Tibial nerve (tissue), 4 donors: ENCODE measurements around the gene SLC48A1. TPM values are rescaled to one million over a fixed set of nuclear protein-coding genes. Genes with fewer than 3 reads are reported as not detected.

ENCODE experiments used
- DNase-seq, 2 donors: peaks; one replicate each; pipeline ENCODE4 v3.0.0-alpha.2; 2019; ENCODE audit warnings: low spot score in 2 of 2
- H3K27ac ChIP-seq, 4 donors: fragments of 200-600 bp; sonication (generic) in 3 of 4; one replicate each; pipeline ENCODE4 v1.5.1; 2017 to 2019; ENCODE audit warnings: mild to moderate bottlenecking in 1 of 4
- H3K27me3 ChIP-seq, 2 donors: fragments of 200-600 bp; sonication (generic) in 1 of 2; one replicate each; pipeline versions ENCODE4 v1.5.1 to v1.6.0; 2017 to 2019
- H3K36me3 ChIP-seq, 3 donors: fragments of 200-600 bp; sonication (generic); one replicate each; pipeline ENCODE4 v1.5.1; 2018 to 2019
- H3K4me1 ChIP-seq, 4 donors: fragments of 200-600 bp; sonication (generic) in 3 of 4; one replicate each; pipeline ENCODE4 v1.5.1; 2017 to 2019
- H3K4me3 ChIP-seq, 4 donors: fragments of 200-600 bp; sonication (generic) in 3 of 4; one replicate each; pipeline ENCODE4 v1.5.1; 2017 to 2019; ENCODE audit warnings: mild to moderate bottlenecking in 1 of 4, moderate library complexity in 1 of 4
- H3K9me3 ChIP-seq, 4 donors: fragments of 200-600 bp; sonication (generic) in 3 of 4; one replicate each; pipeline ENCODE4 v1.5.1; 2017 to 2019
- EP300 ChIP-seq, 2 donors: sonication (generic); formaldehyde crosslinking; IDR thresholded peaks; one replicate each; pipeline ENCODE4 v1.6.1; 2017; ENCODE audit warnings: antibody characterized with exemption in 2 of 2, mild to moderate bottlenecking in 1 of 2
- POLR2A ChIP-seq, 2 donors: fragments of 450-650 bp; IDR thresholded peaks; one replicate each; pipeline ENCODE4 v1.6.1; 2017; ENCODE audit warnings: antibody characterized with exemption in 2 of 2, mild to moderate bottlenecking in 2 of 2, moderate library complexity in 2 of 2
- WGBS, 2 donors: methylation state at CpG; one replicate each; pipeline ENCODE4 v1.1.5; 2018; 5-methylcytosine and 5-hydroxymethylcytosine counted together
- total RNA-seq, 4 donors: library from RNA; depleted of rRNA; stranded (reverse); fragments of >200 nt; gene quantifications; one replicate each; pipeline ENCODE4 v1.1.0, GENCODE V29; 2016
- TF ChIP-seq, protein P1 (sequence below), 5 experiments: fragments of 200-600 bp in 3 of 5; fragments of 450-650 bp in 2 of 5; sonication (generic) in 3 of 5; IDR thresholded peaks; one replicate each; pipeline ENCODE4 v1.5.1; 2016 to 2019; ENCODE audit warnings: antibody characterized with exemption in 5 of 5, mild to moderate bottlenecking in 3 of 5, moderate library complexity in 2 of 5

Gene SLC48A1
- total RNA-seq, 4 donors from 2014 or later = 24.6 to 37.9 (median 33.8) TPM

DNA sequence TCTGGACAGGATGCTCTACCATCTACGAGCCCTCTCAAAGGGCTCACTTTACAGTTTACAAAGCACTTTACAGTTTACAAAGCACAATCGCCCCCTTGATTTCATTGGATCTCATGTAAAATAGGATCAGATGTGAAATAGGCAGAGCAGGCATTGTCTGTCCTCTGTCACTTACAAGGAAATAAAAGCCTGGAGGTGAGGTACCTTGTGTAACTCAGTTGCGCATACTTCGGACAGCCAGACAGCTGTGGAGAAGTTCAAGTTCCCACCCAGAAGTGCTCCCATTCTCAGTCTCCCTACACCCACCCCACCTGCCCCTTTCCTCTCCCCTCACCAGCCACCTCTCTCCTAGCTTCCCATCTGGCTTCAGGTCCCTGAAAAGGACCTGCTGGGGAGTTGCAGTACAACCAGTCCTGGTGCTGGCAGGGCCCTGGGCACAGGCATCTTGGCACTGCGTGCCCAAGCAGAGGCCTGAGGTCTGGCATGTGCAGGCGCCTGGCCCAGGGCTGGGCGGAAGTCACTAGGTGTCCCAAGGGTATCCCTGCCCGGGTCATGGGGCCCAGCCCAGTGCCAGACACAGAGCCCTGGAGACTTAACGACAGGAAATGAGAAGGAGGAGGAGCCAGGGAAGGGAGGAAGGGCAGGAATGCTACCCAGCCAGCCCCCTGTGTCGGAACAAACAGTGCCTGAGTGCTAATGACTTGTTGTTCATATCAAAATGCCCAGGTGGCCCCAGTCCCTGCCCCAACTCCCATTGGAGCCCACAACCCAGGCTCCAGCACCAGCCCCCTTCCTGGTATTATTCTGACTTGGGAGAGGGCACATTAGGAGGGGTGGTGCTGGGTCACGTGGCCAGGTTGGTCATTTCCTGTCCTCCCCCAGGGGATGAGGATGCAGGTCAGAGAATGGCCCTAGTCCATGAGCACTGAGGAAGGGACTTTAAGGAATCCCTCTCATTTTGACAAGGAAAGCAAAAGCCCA is 19.7 kb upstream of the SLC48A1 start:
- no peaks in the 10 kb centered on the region for H3K9me3 ChIP-seq
- H3K36me3 ChIP-seq = peaks cover 0 to 5% (median 0%) of the 10 kb centered on the region in 3 donors
- H3K4me3 ChIP-seq = no peak overlapping the region
- 62 to 64% methylated on average over 11 of the region's 11 CpGs for WGBS, 2 donors
- H3K27me3 ChIP-seq = no peaks in the 10 kb centered on the region
- H3K4me1 ChIP-seq = peaks cover 0 to 45% (median 23%) of the 10 kb centered on the region in 4 donors
- TF ChIP-seq POLR2A (IDR thresholded peaks at IDR 0.05) = no peak
- TF ChIP-seq, protein P1, sequence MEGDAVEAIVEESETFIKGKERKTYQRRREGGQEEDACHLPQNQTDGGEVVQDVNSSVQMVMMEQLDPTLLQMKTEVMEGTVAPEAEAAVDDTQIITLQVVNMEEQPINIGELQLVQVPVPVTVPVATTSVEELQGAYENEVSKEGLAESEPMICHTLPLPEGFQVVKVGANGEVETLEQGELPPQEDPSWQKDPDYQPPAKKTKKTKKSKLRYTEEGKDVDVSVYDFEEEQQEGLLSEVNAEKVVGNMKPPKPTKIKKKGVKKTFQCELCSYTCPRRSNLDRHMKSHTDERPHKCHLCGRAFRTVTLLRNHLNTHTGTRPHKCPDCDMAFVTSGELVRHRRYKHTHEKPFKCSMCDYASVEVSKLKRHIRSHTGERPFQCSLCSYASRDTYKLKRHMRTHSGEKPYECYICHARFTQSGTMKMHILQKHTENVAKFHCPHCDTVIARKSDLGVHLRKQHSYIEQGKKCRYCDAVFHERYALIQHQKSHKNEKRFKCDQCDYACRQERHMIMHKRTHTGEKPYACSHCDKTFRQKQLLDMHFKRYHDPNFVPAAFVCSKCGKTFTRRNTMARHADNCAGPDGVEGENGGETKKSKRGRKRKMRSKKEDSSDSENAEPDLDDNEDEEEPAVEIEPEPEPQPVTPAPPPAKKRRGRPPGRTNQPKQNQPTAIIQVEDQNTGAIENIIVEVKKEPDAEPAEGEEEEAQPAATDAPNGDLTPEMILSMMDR (IDR thresholded peaks at IDR 0.05) = no peak
- peak in 1 of 2 donors; percentile 62 for TF ChIP-seq EP300 (IDR thresholded peaks at IDR 0.05)
- no peak for DNase-seq
- H3K27ac ChIP-seq = peak overlapping the region in 3 of 4 donors; percentile 46 to 60 (median 53)

- Histone ChIP-seq H3K27ac (peak overlapping the region in 3 of 4 donors; percentile 46 to 60 (median 53)), H3K4me3 (no peak overlapping the region), H3K9me3 (no peaks in the 10 kb centered on the region), H3K36me3 (no peaks in the 10 kb centered on the region), H3K4me1 (peaks cover 0 to 50% (median 28%) of the 10 kb centered on the region in 4 donors), H3K27me3 (no peaks in the 10 kb centered on the region)
- no peak for DNase-seq
- TF ChIP-seq POLR2A (IDR thresholded peaks at IDR 0.05) (no peak), EP300 (IDR thresholded peaks at IDR 0.05) (no peak)
- TF ChIP-seq, protein P1 (IDR thresholded peaks at IDR 0.05) = no peak
- WGBS, 2 donors = 83 to 84% methylated on average over 4 of the region's 4 CpGs
Observed at GRCh38 chr12:47754126-47754525, 18.9 kb upstream of the SLC48A1 start.

- no peak for TF ChIP-seq POLR2A (IDR thresholded peaks at IDR 0.05)
- no peak for TF ChIP-seq EP300 (IDR thresholded peaks at IDR 0.05)
- TF ChIP-seq, protein P1 (IDR thresholded peaks at IDR 0.05) = no peak
- peaks cover 0 to 58% (median 33%) of the 10 kb centered on the region in 4 donors for H3K4me1 ChIP-seq
- peak overlapping the region in 1 of 4 donors; percentile 74 for H3K4me3 ChIP-seq
- WGBS, 2 donors = 74 to 87% methylated on average over 3 of the region's 3 CpGs
- peak overlapping the region in 1 of 4 donors; percentile 60 for H3K27ac ChIP-seq
- H3K9me3 ChIP-seq = no peaks in the 10 kb centered on the region
- DNase-seq = no peak
- H3K36me3 ChIP-seq = no peaks in the 10 kb centered on the region
- no peaks in the 10 kb centered on the region for H3K27me3 ChIP-seq
Observed at GRCh38 chr12:47754881-47755280, 18.2 kb upstream of the SLC48A1 start.

GRCh38 chr12:47755655-47756562 is 17.1 kb upstream of the SLC48A1 start:
- Histone ChIP-seq H3K36me3 (no peaks in the 10 kb centered on the region), H3K9me3 (no peaks in the 10 kb centered on the region), H3K4me3 (peak overlapping the region in 3 of 4 donors; percentile 3 to 74 (median 9)), H3K27ac (peak overlapping the region in 2 of 4 donors; percentile 18 to 34), H3K27me3 (no peaks in the 10 kb centered on the region), H3K4me1 (peaks cover 0 to 60% (median 33%) of the 10 kb centered on the region in 4 donors)
- no peak for DNase-seq
- 71 to 72% methylated on average over 12 of the region's 12 CpGs for WGBS, 2 donors
- TF ChIP-seq EP300 (IDR thresholded peaks at IDR 0.05) = no peak
- TF ChIP-seq, protein P1 (IDR thresholded peaks at IDR 0.05) = no peak
- no peak for TF ChIP-seq POLR2A (IDR thresholded peaks at IDR 0.05)
